Measurements from ENCODE around the gene DVL2.
"Not testable (repeated sequence)": the region's sequence is repeated elsewhere in the genome, so short reads cannot be mapped to it uniquely, and the experiment has no call there.

The DVL2 gene

GRCh38 chr17:7203391-7203790 lies 30.9 kb downstream of the DVL2 start:
- no peak for DNase-seq (ENCODE audit: low read depth in 2 of 2)

GRCh38 chr17:7196651-7197401 lies 37.5 kb downstream of the DVL2 start:
- no peak for DNase-seq (ENCODE audit: low read depth in 2 of 2)

DNA sequence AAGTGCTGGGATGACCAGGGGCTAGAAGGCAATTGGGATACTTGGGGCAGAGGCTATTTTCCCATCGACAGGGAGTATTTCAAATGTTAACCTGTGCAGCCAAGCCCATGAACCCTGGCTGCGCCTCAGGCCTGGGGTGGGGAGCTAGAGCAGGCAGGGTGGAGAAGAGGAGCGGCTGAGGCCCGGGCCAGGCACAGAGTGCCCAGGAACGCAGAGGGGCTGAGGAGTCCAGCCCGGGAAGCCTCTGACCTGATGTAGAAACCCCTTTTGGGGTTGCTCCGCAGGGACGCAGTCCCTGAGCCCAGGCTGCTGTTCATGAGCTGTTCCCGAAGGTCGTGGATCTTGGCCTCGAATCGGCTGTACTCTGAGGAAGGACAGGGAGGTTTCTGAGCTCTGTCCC lies 38.3 kb downstream of the DVL2 start:
- no peak for DNase-seq (ENCODE audit: low read depth in 2 of 2)

- DNase-seq (ENCODE audit: low read depth in 2 of 2), result no peak
Measured at GRCh38 chr17:7192271-7192937, 41.9 kb downstream of the DVL2 start.

DNA sequence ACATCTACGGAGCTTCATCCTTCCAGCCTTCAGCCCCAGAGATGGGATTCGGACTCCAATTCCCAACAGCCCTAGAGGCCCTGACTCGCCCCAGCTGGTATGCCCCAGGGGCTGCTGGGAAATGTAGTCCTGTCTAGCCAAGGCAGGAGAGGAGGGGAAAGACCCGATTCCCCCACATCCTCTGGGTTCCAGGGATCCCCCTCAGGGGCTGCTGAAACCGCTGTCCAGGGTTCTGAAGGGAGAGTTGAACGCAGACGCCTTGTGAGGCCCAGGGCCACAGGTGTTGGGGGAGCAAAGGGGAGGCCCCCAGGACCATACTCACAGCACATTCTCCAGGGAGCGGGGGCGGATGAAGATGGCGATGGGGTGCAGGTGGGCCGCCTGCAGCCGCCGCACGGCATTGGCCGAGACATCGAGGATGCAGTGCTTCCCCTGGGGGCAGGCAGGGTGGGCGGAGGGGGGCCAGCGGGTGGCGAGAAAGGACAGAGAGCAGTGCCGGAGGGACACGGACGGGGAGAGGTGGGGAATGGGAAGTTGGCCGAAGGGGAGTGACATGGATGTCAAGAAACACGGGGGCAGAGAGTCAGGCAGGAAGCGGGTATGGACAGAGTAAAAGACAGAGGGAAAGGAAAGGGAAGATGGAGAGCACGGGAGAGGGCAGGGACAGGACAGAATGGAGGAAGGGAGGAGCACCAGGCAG lies 42.6 kb downstream of the DVL2 start:
- DNase-seq (ENCODE audit: low read depth in 2 of 2), result no peak

DNA sequence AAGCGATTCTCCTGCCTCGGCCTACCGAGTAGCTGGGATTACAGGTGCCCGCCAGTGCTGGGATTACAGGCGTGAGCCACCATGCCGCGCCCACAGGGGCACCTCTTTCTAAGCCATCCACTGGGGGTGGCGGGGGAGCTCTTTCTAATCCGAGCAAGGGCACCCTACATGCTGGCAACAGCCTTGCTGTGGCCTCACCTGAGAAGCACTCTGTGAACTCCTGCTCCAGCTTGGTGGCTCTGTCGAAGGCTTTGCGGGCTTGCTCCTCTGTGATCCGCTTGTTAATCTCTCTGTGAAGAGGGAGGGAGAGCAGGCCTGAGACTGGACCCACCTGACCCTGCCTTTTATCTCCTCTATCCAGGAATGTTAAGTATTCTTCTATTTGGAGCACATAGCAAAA lies 43.2 kb downstream of the DVL2 start:
- DNase-seq (ENCODE audit: low read depth in 2 of 2), result no peak

DNA sequence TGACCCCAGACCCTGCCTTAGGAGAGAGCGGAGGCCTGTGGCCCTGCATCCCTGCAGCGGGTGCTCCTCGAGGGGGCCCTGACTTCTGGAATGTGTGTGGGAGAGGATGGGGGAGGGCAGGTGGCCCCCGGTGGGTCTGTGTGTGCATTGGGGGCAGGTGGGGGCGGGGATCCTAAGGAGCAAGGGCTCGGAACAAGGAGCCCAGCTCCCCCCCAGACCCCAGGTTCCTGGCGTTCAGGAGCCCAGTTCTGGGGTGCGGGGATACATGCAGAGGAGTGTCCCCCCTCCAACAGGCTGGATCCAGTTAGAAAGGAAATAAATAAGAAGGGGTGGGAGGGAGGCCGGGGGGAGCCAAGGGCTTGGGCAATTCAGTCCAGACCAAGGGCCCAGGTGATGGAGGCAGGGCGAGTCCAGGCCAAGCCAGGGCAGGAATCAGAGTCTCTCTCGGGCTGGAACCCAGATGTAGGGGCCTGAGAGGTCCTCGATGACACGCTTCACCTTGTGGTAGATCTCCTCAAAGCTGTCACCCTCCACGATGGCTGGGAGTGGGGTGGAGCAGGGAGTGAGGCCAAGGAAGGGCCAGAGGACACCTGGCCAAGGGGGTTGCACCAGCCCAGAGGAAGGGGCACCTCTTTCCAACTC lies 43.9 kb downstream of the DVL2 start:
- DNase-seq (ENCODE audit: low read depth in 2 of 2), result no peak

DNA sequence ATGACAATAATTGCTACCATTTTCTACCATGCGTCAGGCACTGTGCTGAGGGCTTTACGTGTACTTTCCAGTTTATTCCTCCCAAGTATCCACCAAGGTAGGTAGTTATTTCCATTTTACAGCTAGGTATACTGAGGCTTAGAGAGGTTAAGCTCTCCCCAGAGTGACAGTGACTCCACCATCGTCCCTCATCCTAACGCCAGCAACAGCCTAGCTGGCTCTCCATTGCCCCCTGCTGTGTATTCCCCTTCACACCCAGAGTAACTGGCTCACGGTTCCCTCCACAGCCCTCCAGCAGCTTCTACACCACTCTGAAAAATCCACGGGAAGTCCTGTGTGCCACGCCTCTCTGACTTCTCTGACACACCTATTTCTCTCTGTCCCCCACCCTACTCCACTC lies 48.1 kb downstream of the DVL2 start:
- no peak for DNase-seq (ENCODE audit: low read depth in 2 of 2)

GRCh38 chr17:7184647-7185046 lies 49.7 kb downstream of the DVL2 start:
- DNase-seq (ENCODE audit: low read depth in 2 of 2), result no peak

DNA sequence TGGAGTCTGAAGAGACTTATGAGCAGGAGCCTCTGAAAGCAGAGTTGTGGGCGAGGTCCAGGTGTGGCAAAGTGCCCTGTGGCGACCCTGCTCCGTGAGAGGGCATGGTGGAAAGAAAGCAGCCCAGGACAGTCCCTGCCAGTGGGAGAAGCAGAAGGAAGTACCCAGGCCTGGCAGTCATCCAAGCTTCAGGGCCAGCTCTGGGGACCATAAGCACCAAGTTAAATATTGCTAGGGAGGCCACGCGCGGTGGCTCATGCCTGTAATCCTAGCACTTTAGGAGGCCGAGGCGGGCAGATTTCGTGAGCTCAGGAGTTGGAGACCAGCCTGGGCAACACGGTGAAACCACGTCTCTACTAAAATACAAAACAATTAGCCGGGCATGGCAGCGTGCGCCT lies 50.2 kb downstream of the DVL2 start:
- DNase-seq (ENCODE audit: low read depth in 2 of 2), result no peak

- DNase-seq (ENCODE audit: low read depth in 2 of 2), result no peak
Measured at GRCh38 chr17:7183433-7184090, 50.8 kb downstream of the DVL2 start.

DNA sequence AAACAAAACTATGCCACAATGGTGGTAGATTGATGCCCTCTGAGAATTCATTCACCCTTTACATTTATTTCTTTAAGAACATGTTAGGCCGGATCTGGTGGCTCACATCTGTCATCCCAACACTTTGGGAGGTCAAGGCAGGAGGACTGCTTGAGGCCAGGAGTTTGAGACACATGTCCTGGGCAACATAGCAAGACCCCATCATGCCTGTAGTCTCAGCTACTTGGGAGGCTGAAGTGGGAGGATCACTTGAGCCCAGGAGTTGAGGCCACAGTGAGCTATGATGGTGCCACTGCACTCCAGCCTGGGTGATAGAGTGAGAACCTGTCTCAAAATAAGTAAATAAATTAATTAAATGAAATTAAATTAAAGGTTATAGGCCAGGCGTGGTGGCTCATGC lies 52.2 kb downstream of the DVL2 start:
- DNase-seq (ENCODE audit: low read depth in 2 of 2), result not testable (repeated sequence)

DNA sequence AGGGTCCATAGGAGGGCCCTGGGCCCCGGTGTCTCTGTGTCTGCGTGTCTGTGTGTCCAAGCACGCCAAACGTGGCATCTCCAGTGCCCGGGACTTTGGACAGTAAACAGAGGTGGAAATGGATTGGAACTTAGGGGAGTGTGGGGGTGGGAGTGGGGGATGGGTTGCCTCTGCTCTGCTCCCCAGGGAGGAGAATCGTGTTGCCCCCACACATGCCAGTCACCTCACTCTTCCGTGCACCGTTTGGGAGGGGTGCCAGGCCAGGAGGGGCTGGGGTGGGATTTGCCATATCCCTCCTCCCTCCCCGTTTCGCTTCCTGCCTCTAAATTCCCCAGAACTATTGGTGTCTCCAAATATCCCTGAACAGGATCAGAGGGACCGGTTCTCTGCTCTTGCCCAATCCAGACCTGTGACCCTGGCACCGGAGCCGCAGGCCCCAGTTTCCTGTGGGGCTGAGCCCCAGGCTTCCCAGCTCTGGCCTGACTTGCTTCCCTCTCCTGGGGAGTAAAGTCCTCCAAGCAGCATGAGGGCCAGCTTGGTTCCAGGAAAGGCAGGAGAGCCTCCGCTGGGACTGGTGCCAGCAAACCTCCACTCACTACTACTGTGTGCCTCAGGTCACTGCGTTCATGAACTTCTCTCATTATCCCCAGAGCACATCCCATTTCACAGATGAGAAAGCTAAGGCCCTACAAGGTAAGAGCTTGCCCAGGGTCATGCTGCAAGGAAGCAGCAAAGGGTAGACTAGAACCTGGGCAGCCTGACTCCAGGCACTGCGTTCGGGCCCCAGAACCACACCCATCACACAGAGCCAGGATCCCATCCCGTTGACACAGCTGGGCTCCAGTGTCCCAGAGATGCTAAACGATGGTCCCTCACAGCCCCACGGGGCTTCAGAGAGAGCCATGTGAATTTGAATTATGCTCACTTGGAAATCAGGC lies 54.7 kb downstream of the DVL2 start, which contains the start of gene ASGR1:
Gene ASGR1 (minus strand): TSS at position 54 of the 938 bp plus-strand sequence. CDS start 807 bp downstream, outside the sequence.
- no peak for DNase-seq (ENCODE audit: low read depth in 2 of 2)

GRCh38 chr17:7178973-7179316 lies 55.4 kb downstream of the DVL2 start:
- no peak for DNase-seq (ENCODE audit: low read depth in 2 of 2)

GRCh38 chr17:7177954-7178477 lies 56.3 kb downstream of the DVL2 start:
- no peak for DNase-seq (ENCODE audit: low read depth in 2 of 2)

- DNase-seq (ENCODE audit: low read depth in 2 of 2), result peak; percentile 32 to 48
Measured at GRCh38 chr17:7177191-7177953, 56.9 kb downstream of the DVL2 start.

- DNase-seq (ENCODE audit: low read depth in 2 of 2), result no peak
Measured at GRCh38 chr17:7176841-7177190, 57.5 kb downstream of the DVL2 start.

- no peak for DNase-seq (ENCODE audit: low read depth in 2 of 2)
Measured at GRCh38 chr17:7176107-7176840, 58.0 kb downstream of the DVL2 start.
